Mucosa of rectum (tissue), 2 donors: ENCODE results near the gene POLRMT.
"Not testable (repeated sequence)": the region's sequence is repeated elsewhere in the genome, so short reads cannot be mapped to it uniquely, and the experiment has no call there.

Experiments
- H3K27ac ChIP-seq, 2 donors: one replicate each; pipeline ENCODE4 v1.7.0; 2013; ENCODE audit warnings: inconsistent platforms in 2 of 2, low read depth in 2 of 2, low read length in 2 of 2
- H3K27me3 ChIP-seq, 2 donors: one replicate each; pipeline ENCODE4 v1.7.0; 2013; ENCODE audit warnings: low read length in 2 of 2; ENCODE audit not compliant: control insufficient read depth in 2 of 2, insufficient read depth in 2 of 2
- H3K36me3 ChIP-seq, 2 donors: one replicate each; pipeline ENCODE4 v1.7.0; 2013; ENCODE audit warnings: low read length in 2 of 2; ENCODE audit not compliant: control insufficient read depth in 2 of 2, insufficient read depth in 2 of 2
- H3K4me1 ChIP-seq, 2 donors: one replicate each; pipeline ENCODE4 v1.7.0; 2013; ENCODE audit warnings: low read length in 2 of 2, mild to moderate bottlenecking in 1 of 2; ENCODE audit not compliant: control insufficient read depth in 2 of 2, insufficient read depth in 2 of 2
- H3K4me3 ChIP-seq, 2 donors: one replicate each; pipeline ENCODE4 v1.7.0; 2013; ENCODE audit warnings: low read length in 2 of 2
- H3K9ac ChIP-seq, 2 donors: one replicate each; pipeline ENCODE4 v1.7.0; 2013; ENCODE audit warnings: low read length in 2 of 2, low read depth in 1 of 2, mild to moderate bottlenecking in 1 of 2
- H3K9me3 ChIP-seq, 2 donors: one replicate each; pipeline ENCODE4 v1.7.0; 2013; ENCODE audit warnings: low read length in 2 of 2; ENCODE audit not compliant: control insufficient read depth in 2 of 2
- donor health status: healthy.
- donor health status: Normal muscosa, but diverticular disease.

POLRMT gene

DNA sequence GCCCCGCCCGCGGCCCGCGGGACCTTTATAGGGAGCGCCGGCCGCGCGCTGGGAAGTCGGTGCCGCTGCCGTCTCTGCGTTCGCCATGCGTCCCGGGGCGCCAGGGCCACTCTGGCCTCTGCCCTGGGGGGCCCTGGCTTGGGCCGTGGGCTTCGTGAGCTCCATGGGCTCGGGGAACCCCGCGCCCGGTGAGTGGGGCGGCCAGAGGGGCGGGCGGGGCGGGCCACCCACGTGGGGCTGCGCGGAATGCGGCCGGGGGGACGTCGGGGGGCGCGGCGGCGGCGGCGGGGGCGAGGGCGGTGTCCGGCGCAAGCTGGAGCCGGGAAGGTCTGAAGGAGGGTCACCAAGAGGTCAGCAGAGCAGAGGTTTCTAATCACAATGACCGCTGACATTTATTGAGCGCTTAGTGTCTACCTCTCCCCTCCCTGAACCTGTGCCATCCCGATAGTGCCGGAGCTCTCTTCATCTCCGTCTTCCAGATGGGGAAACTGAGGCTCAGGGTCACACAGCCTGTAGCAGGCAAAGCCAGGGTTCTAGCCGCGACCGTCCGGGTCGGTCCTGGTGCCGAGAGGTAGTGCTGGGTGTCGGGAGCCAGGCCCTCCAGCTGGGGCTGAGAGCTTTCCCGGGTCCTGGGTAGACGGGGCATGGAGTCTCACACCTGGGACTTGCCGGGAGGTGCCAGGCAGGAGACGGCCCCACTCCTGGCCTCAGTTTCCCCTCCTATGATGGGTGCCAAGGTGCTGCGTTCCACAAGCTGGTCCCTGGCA is 43.2 kb upstream of the POLRMT start, which contains the start of gene FSTL3:
FSTL3 (plus strand) TSS at position 54 of the 767 bp plus-strand sequence; CDS start at position 86, 32 bp downstream.
- Histone ChIP-seq H3K27me3 (peaks cover 3 to 8% of the 10 kb centered on the region in 2 donors), H3K36me3 (no peaks in the 10 kb centered on the region), H3K4me1 (peaks cover 13 to 14% of the 10 kb centered on the region in 2 donors), H3K9me3 (no peaks in the 10 kb centered on the region), H3K9ac (peak within 1 kb of the TSS in 1 of 2 donors; percentile 72), H3K27ac (peak within 1 kb of the TSS; percentile 58 to 68), H3K4me3 (peak within 1 kb of the TSS; percentile 61 to 63)

DNA sequence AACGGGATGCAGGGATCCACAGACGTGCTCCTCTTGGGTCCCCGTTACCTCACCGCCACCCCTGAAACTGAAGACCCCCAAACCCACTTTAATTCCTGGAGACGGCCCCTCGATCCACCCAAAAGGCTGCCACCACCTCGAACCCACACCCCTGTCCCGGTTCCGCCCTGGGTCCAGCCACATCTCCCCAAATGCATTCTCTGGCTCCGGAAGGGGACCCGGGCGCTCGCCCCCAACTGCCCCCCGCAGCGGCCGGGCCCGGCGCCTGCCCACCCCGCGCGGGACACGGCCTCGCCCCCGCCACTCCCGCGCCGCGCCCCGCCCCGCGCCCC is 42.6 kb upstream of the POLRMT start:
- H3K36me3 ChIP-seq = no peaks in the 10 kb centered on the region
- H3K4me1 ChIP-seq = peaks cover 13 to 14% of the 10 kb centered on the region in 2 donors
- H3K4me3 ChIP-seq = peak overlapping the region in 1 of 2 donors; percentile 20
- H3K9me3 ChIP-seq = no peaks in the 10 kb centered on the region
- H3K9ac ChIP-seq = no peak overlapping the region
- H3K27ac ChIP-seq = no peak overlapping the region
- H3K27me3 ChIP-seq = peaks cover 3 to 8% of the 10 kb centered on the region in 2 donors

DNA sequence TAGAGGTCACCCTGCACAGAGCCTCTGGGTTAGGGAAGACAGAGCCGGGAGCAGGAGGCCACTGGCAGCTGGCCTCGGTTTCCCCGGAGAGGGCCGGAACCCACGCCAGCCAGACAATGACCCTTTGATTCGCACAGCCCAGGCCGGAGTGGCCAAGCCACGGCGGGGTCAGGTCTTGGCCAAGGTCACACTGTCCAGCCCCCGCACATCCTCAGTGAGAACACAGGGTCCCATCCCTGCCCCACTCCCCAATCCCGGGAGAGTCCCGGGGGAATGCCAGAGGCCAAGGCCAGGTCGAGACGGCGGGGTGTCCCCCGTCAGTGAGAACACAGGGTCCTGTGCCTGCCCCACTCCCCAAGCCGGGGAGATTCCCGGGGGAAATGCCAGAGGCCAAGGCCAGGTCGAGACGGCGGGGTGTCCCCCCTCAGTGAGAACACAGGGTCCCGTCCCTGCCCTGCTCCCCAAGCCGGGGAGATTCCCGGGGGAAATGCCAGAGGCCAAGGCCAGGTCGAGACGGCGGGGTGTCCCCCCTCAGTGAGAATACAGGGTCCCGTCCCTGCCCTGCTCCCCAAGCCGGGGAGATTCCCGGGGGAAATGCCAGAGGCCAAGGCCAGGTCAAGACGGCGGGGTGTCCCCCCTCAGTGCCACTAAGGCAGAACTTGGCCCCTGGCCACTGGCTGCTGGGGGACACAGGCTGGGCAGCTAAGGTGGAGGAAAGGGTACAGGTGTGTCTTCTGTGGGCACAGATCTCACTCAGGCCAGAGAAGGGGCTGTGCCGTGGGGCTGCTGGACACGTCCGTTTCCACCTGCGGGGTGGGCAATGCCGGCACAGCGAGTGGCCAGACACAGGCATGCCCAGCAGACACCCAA is 41.2 kb upstream of the POLRMT start:
- H3K4me3 ChIP-seq = no peak overlapping the region

DNA sequence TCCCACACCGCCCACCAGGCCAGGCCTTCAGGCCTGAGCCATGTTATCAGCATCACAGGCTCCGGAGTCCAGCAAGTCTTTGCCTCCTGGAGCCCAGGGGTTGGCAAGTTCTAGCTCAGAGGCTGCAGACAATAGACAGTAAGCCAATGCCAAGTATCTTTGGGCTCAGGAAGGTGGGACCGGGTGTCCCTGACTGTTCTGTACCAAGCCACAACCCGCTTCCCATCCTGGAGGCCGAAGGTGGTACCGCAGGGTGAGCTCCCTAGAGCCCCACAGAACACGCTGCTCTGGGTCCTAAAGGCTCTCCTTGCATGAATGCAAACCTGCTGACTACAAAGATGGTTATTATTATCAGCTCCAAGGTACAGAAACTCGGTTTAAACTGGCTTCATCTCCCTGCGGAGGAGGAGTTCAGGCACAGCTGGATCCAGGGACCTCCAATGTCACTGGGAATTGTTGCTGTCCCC is 37.3 kb upstream of the POLRMT start:
- Histone ChIP-seq H3K27me3 (peaks cover 0 to 2% of the 10 kb centered on the region in 2 donors), H3K27ac (no peak overlapping the region), H3K4me3 (no peak overlapping the region), H3K9me3 (no peaks in the 10 kb centered on the region), H3K9ac (no peak overlapping the region), H3K4me1 (peaks cover 4 to 5% of the 10 kb centered on the region in 2 donors), H3K36me3 (no peaks in the 10 kb centered on the region)

More for the DNA sequence above, 41.2 kb upstream of the POLRMT start:
- H3K27me3 ChIP-seq = peaks cover 4 to 8% of the 10 kb centered on the region in 2 donors
- peaks cover 12 to 13% of the 10 kb centered on the region in 2 donors for H3K4me1 ChIP-seq
- no peak overlapping the region for H3K27ac ChIP-seq
- no peaks in the 10 kb centered on the region for H3K9me3 ChIP-seq
- no peak overlapping the region for H3K9ac ChIP-seq
- H3K36me3 ChIP-seq = no peaks in the 10 kb centered on the region

DNA sequence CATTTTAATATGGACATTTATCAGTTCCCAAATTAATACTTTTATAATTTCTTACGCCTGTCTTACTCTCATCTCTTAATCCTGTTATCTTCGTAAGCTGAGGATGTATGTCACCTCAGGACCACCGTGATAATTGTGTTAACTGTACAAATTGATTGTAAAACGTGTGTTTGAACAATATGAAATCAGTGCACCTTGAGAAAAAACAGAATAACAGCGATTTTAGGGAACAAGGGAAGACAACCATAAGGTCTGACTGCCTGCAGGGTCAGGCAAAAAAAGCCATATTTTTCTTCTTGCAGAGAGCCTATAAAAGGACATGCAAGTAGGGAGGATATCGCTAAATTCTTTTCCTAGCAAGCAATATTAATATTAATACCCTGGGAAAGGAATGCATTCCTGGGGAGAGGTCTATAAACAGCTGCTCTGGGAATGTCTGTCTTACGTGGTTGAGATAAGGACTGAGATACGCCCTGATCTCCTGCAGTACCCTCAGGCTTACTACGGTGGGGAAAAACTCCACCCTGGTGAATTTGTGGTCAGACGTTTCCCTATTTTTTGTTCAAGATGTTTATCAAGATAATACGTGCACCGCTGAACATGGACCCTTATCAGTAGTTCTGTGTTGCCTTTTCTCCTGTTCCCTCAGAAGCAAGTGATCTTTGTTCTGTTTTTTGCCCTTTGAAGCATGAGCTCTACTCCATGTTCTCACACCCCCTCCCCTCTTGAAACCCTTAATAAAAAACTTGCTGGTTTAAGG is 35.5 kb upstream of the POLRMT start:
- H3K27me3 ChIP-seq, H3K27ac ChIP-seq: not testable (repeated sequence)

DNA sequence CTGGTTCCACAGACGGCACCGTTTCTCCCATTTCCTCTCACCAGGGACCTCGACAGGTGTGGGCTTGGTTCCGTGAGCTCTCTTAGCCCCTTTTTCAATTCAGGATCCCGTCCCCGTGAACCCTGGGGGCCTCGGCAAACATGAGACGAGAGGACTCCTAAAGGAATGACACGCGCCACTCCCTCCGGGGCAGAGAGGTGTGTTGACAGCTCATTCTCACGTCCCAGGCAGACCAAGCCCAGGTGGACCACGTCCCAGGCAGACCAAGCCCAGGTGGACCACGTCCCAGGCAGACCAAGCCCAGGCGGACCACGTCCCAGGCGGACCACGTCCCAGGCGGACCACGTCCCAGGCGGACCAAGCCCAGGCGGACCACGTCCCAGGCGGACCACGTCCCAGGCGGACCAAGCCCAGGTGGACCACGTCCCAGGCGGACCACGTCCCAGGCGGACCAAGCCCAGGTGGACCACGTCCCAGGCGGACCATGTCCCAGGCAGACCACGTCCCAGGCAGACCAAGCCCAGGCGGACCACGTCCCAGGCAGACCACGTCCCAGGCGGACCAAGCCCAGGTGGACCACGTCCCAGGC is 33.7 kb upstream of the POLRMT start:
- not testable (repeated sequence) for H3K9ac ChIP-seq

More for the DNA sequence above, 35.5 kb upstream of the POLRMT start:
- H3K4me1 ChIP-seq, H3K9ac ChIP-seq, H3K9me3 ChIP-seq, H3K4me3 ChIP-seq, H3K36me3 ChIP-seq: not testable (repeated sequence)

DNA sequence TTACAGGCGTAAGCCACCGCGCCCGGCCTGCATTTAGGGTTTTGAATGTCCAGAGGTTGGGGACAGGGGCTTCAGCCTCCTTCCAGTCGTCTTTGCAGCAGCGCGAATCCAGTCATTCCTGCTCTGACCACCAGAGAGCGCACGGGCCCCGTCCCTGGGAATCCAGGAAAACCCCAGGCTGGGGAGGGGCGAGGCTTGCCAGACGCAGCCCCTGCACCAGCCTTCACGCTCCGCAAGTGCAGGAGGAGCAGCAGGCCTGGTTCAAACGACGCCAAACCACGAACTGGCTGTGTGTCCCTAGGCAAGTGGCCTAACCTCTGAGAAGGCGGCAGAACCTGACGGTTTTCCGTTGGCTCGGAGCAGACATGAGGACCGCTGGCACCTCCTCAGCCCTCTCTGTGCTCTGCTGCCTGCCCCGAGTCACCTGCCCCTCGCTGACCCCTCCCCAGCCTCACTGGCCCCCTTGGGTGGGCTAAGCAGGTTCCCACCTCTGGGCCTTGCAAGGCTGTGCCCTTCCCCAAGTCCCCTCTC is 31.6 kb upstream of the POLRMT start:
- no peaks in the 10 kb centered on the region for H3K27me3 ChIP-seq
- peak overlapping the region; percentile 24 to 61 for H3K9ac ChIP-seq
- H3K36me3 ChIP-seq = no peaks in the 10 kb centered on the region
- no peak overlapping the region for H3K27ac ChIP-seq
- H3K4me3 ChIP-seq = peak overlapping the region; percentile 48 to 65
- H3K4me1 ChIP-seq = peaks cover 30 to 35% of the 10 kb centered on the region in 2 donors
- no peaks in the 10 kb centered on the region for H3K9me3 ChIP-seq

More for the DNA sequence above, 33.7 kb upstream of the POLRMT start:
- peaks cover 10 to 14% of the 10 kb centered on the region in 2 donors for H3K4me1 ChIP-seq
- H3K36me3 ChIP-seq, H3K9me3 ChIP-seq, H3K27me3 ChIP-seq, H3K27ac ChIP-seq, H3K4me3 ChIP-seq: not testable (repeated sequence)

DNA sequence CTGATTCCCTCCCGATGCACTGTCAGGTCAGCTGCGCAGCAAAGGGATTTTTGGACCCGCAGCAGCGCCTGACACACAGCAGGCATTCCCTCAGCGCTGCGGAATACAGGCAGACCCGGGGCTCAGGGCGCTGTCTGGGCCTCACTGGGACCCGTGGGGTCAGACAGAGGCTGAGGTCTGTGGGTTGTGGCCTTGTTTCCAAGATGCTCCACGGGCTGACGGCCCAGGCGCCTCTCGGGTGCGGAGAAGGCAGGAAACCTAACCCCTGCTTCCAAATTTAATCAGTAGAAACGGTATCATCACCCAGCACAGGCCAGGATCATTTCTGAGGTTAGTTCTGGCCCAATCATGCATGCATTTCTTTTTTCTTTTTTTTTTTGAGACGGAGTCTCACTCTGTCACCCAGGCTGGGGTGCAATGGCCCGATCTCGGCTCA is 30.4 kb upstream of the POLRMT start:
- H3K4me1 ChIP-seq = peaks cover 40 to 45% of the 10 kb centered on the region in 2 donors

DNA sequence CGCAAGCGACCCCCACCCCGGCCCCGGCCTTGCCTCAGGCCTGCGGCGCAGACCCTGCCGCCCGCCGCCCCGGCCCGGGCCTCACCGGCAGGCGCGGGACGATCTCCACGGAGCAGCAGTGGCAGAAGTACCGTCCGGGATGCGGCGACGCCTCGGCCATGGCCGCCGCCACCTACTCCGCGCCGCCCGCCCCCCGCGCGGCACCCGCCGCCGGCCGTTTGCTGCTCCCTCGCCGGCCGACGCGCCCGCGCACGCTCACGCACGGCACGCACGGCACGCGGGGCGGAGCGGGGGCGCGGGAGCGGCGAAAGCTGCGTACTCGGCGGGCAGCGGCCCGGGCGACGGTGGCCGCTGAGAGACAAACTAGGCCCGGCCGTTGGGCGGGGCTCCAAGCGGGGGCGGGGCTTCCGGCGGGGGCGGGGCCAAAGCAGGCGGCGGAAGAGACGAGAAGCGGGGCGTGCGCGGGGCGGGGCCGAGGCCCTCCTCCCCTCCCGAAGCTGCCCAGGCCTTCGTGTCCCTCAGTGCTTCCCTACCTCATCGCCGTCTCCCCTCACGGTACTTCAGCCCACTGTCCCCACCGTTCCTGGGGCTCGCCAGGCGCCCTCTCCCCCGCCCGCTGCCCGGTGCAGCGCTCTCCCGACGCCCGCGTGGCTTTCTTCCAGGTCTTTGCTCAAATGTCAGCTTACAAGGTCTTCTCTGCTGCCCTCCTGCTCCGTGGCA is 29.8 kb upstream of the POLRMT start, which contains the start of gene RNF126:
RNF126 (minus strand) TSS at position 253 of the 720 bp plus-strand sequence; CDS start at position 160, 93 bp downstream.
- no peaks in the 10 kb centered on the region for H3K36me3 ChIP-seq

More for the DNA sequence above, 30.4 kb upstream of the POLRMT start:
- H3K4me3 ChIP-seq = peak overlapping the region; percentile 75 to 78
- no peaks in the 10 kb centered on the region for H3K9me3 ChIP-seq
- peak overlapping the region; percentile 89 to 94 for H3K27ac ChIP-seq
- H3K36me3 ChIP-seq = no peaks in the 10 kb centered on the region
- no peaks in the 10 kb centered on the region for H3K27me3 ChIP-seq
- H3K9ac ChIP-seq = peak overlapping the region; percentile 89 to 91

More for the DNA sequence above, 29.8 kb upstream of the POLRMT start, which contains the start of gene RNF126:
- peaks cover 46 to 50% of the 10 kb centered on the region in 2 donors for H3K4me1 ChIP-seq
- H3K4me3 ChIP-seq = peak within 1 kb of the TSS; percentile 79 to 82
- H3K9ac ChIP-seq = peak within 1 kb of the TSS; percentile 95 to 96
- no peaks in the 10 kb centered on the region for H3K9me3 ChIP-seq
- peak within 1 kb of the TSS; percentile 95 to 96 for H3K27ac ChIP-seq
- H3K27me3 ChIP-seq = no peaks in the 10 kb centered on the region
